Measurements from ENCODE around the gene MAML3. TPM values are rescaled to one million over a fixed set of nuclear protein-coding genes. Genes with fewer than 3 reads are reported as not detected.

Gene MAML3
- total RNA-seq, 1 donor from 2014 or later, result 8.1 TPM

DNA sequence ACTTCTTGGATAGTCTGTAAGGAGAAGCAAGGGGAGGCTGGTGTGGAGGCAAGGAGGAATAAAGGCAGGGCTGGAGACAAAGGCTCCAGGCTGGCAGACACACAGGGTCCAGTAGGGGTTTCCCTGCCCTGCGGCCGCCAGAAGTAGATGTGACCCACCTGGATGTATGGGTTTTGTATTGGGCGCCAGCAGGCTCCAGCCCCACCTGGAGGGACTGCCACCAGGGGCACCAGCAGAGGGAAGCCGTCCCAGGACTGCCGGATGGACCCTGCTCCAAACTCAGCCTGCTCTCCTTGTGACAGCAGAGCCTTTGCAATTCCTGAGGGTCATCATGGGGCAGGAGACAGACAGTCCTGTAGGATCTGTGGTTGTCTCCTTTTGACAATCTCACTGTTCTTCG lies 435.6 kb downstream of the MAML3 start:
- Histone ChIP-seq H3K4me2 (ENCODE audit: low read length) (no peak overlapping the region), H3K4me3 (ENCODE audit: insufficient read depth, low read depth, low read length) (no peak overlapping the region), H3K9me3 (ENCODE audit: insufficient read depth, low read depth, low read length) (no peaks in the 10 kb centered on the region), H4K20me1 (ENCODE audit: insufficient read depth, low read length) (no peaks in the 10 kb centered on the region), H3K27me3 (ENCODE audit: insufficient read depth, low read length) (no peaks in the 10 kb centered on the region), H3K4me1 (ENCODE audit: insufficient read depth, low read length) (peaks cover 9% of the 10 kb centered on the region), H3K36me3 (ENCODE audit: insufficient read depth, low read length) (no peaks in the 10 kb centered on the region), H3K27ac (ENCODE audit: low read depth, low read length) (no peak overlapping the region), H3K79me2 (ENCODE audit: insufficient read depth, low read length) (no peaks in the 10 kb centered on the region), H3K9ac (ENCODE audit: low read length) (no peak overlapping the region), H2AFZ (ENCODE audit: low read depth, low read length) (no peak overlapping the region)
- H3K27me3 Mint-ChIP-seq (ENCODE audit: low read depth, unreplicated experiment), result no peaks in the 10 kb centered on the region
- no peak for DNase-seq (ENCODE audit: low read depth)
- TF ChIP-seq, protein P1, sequence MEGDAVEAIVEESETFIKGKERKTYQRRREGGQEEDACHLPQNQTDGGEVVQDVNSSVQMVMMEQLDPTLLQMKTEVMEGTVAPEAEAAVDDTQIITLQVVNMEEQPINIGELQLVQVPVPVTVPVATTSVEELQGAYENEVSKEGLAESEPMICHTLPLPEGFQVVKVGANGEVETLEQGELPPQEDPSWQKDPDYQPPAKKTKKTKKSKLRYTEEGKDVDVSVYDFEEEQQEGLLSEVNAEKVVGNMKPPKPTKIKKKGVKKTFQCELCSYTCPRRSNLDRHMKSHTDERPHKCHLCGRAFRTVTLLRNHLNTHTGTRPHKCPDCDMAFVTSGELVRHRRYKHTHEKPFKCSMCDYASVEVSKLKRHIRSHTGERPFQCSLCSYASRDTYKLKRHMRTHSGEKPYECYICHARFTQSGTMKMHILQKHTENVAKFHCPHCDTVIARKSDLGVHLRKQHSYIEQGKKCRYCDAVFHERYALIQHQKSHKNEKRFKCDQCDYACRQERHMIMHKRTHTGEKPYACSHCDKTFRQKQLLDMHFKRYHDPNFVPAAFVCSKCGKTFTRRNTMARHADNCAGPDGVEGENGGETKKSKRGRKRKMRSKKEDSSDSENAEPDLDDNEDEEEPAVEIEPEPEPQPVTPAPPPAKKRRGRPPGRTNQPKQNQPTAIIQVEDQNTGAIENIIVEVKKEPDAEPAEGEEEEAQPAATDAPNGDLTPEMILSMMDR (IDR thresholded peaks at IDR 0.05; ENCODE audit: insufficient read depth, low read depth, low read length), result no peak
- no peak for TF ChIP-seq EZH2 (IDR thresholded peaks at IDR 0.05; ENCODE audit: insufficient read depth, low read length)
- H3K4me1 Mint-ChIP-seq (ENCODE audit: low read depth, unreplicated experiment), result peaks cover 27% of the 10 kb centered on the region
- peaks cover 16% of the 10 kb centered on the region for H3K36me3 Mint-ChIP-seq (ENCODE audit: low read depth, unreplicated experiment)
- no peak for FAIRE-seq
- H3K27ac Mint-ChIP-seq (ENCODE audit: unreplicated experiment), result no peak overlapping the region
- no peak overlapping the region for H3K4me3 Mint-ChIP-seq (ENCODE audit: unreplicated experiment)
- H3K9me3 Mint-ChIP-seq (ENCODE audit: unreplicated experiment), result no peaks in the 10 kb centered on the region

DNA sequence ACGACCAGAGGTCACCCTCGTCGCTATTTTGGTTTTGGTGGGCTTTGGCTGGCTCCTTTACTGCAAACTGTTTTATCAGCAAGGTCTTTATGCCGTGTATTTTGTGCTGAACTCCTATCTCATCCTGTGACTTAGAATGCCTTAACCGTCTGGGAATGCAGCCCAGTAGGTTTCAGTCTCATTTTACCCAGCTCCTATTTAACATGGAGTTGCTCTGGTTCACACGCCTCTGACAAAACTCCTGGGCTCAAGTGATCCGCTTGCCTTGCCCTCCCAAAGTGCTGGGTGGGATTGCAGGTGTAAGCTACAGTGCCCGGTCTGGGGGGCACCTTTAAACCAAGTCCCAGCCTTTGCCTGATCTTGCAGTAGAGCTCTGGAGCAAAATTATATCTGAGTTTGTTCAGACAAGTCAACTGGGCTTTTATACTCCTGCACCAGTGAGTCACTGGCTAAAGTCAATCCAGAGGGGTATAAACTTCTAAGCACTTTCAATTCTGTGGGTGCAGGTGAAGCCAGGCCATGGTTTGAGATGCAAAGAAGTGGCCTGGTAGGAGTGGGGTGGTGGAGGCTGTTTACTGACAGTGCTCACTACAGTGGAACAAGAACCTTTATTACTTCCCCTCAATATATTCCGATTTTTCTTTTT lies 438.1 kb downstream of the MAML3 start:
- H3K27me3 Mint-ChIP-seq (ENCODE audit: low read depth, unreplicated experiment), result no peaks in the 10 kb centered on the region
- H3K27ac Mint-ChIP-seq (ENCODE audit: unreplicated experiment), result peak overlapping the region; percentile 99
- peaks cover 17% of the 10 kb centered on the region for H3K4me1 ChIP-seq (ENCODE audit: insufficient read depth, low read length)
- peaks cover 16% of the 10 kb centered on the region for H3K36me3 Mint-ChIP-seq (ENCODE audit: low read depth, unreplicated experiment)
- peak overlapping the region; percentile 65 for H3K27ac ChIP-seq (ENCODE audit: low read depth, low read length)
- no peak overlapping the region for H3K4me3 ChIP-seq (ENCODE audit: insufficient read depth, low read depth, low read length)
- no peak overlapping the region for H3K4me3 Mint-ChIP-seq (ENCODE audit: unreplicated experiment)
- peak overlapping the region; percentile 15 for H3K4me2 ChIP-seq (ENCODE audit: low read length)
- H3K36me3 ChIP-seq (ENCODE audit: insufficient read depth, low read length), result no peaks in the 10 kb centered on the region
- H3K9ac ChIP-seq (ENCODE audit: low read length), result peak overlapping the region; percentile 41
- no peaks in the 10 kb centered on the region for H3K27me3 ChIP-seq (ENCODE audit: insufficient read depth, low read length)
- no peaks in the 10 kb centered on the region for H4K20me1 ChIP-seq (ENCODE audit: insufficient read depth, low read length)
- TF ChIP-seq EZH2 (IDR thresholded peaks at IDR 0.05; ENCODE audit: insufficient read depth, low read length), result no peak
- TF ChIP-seq, protein P1 (IDR thresholded peaks at IDR 0.05; ENCODE audit: insufficient read depth, low read depth, low read length), result no peak
- no peak for FAIRE-seq
- H3K9me3 Mint-ChIP-seq (ENCODE audit: unreplicated experiment), result no peaks in the 10 kb centered on the region
- no peaks in the 10 kb centered on the region for H3K9me3 ChIP-seq (ENCODE audit: insufficient read depth, low read depth, low read length)
- peak; percentile 56 for DNase-seq (ENCODE audit: low read depth)
- no peak overlapping the region for H2AFZ ChIP-seq (ENCODE audit: low read depth, low read length)
- H3K4me1 Mint-ChIP-seq (ENCODE audit: low read depth, unreplicated experiment), result peaks cover 38% of the 10 kb centered on the region
- no peaks in the 10 kb centered on the region for H3K79me2 ChIP-seq (ENCODE audit: insufficient read depth, low read length)

DNA sequence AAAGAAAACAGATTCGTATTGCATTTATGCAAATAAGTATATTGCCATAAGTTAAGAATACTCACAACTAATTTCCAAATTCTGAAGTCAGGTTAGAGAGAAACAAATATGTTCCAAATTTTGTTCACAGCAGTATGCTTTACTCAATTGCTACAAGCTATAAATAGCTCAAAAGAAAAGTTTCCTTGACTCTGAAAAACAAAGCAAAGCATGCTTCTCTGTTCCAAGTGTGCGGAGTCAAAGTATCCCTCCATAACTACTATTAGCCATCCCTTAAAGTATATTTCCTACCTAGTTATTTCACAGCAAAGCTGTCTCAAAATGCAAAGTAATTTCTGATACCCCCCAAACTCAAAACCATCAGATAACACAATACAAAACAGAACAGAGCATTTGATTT lies 441.1 kb downstream of the MAML3 start:
- H3K27ac ChIP-seq (ENCODE audit: low read depth, low read length), result peak overlapping the region; percentile 63
- FAIRE-seq, result no peak
- H3K79me2 ChIP-seq (ENCODE audit: insufficient read depth, low read length), result no peaks in the 10 kb centered on the region
- no peak for DNase-seq (ENCODE audit: low read depth)
- H3K4me3 Mint-ChIP-seq (ENCODE audit: unreplicated experiment), result no peak overlapping the region
- peaks cover 45% of the 10 kb centered on the region for H3K4me1 Mint-ChIP-seq (ENCODE audit: low read depth, unreplicated experiment)
- no peak overlapping the region for H3K9ac ChIP-seq (ENCODE audit: low read length)
- H3K4me2 ChIP-seq (ENCODE audit: low read length), result no peak overlapping the region
- H3K9me3 Mint-ChIP-seq (ENCODE audit: unreplicated experiment), result peaks cover 6% of the 10 kb centered on the region
- H3K36me3 Mint-ChIP-seq (ENCODE audit: low read depth, unreplicated experiment), result peaks cover 6% of the 10 kb centered on the region
- H4K20me1 ChIP-seq (ENCODE audit: insufficient read depth, low read length), result no peaks in the 10 kb centered on the region
- no peaks in the 10 kb centered on the region for H3K36me3 ChIP-seq (ENCODE audit: insufficient read depth, low read length)
- no peak overlapping the region for H3K27ac Mint-ChIP-seq (ENCODE audit: unreplicated experiment)
- H3K27me3 Mint-ChIP-seq (ENCODE audit: low read depth, unreplicated experiment), result no peaks in the 10 kb centered on the region
- H3K4me3 ChIP-seq (ENCODE audit: insufficient read depth, low read depth, low read length), result no peak overlapping the region
- TF ChIP-seq, protein P1 (IDR thresholded peaks at IDR 0.05; ENCODE audit: insufficient read depth, low read depth, low read length), result no peak
- no peak for TF ChIP-seq EZH2 (IDR thresholded peaks at IDR 0.05; ENCODE audit: insufficient read depth, low read length)
- H3K27me3 ChIP-seq (ENCODE audit: insufficient read depth, low read length), result no peaks in the 10 kb centered on the region
- no peak overlapping the region for H2AFZ ChIP-seq (ENCODE audit: low read depth, low read length)
- H3K9me3 ChIP-seq (ENCODE audit: insufficient read depth, low read depth, low read length), result no peaks in the 10 kb centered on the region
- H3K4me1 ChIP-seq (ENCODE audit: insufficient read depth, low read length), result peaks cover 20% of the 10 kb centered on the region

Data from astrocyte (in vitro differentiated cells and primary cell).